Activated CD4-positive, alpha-beta memory T cell treated with anti-CD3 and anti-CD28 coated beads for 36 hours (primary cell): ENCODE data around the gene U2AF1L4. TPM values are rescaled to one million over a fixed set of nuclear protein-coding genes. Genes with fewer than 3 reads are reported as not detected.

Experiments used
- CTCF ChIA-PET: fragments of 350-600 bp; sonication (Branson Sonifier 250); formaldehyde crosslinking; loops from one replicate; lab custom pipeline; 2021; ENCODE audit warnings: antibody characterized with exemption, inconsistent platforms; lab: Charles Lee
- POLR2A ChIA-PET: fragments of 350-600 bp; sonication (Branson Sonifier 250); formaldehyde crosslinking; loops from one replicate; lab custom pipeline; 2021; ENCODE audit warnings: antibody characterized with exemption; lab: Charles Lee
- DNase-seq: peaks from one replicate; pipeline ENCODE4 v3.0.0-alpha.2; 2020
- H3K27ac Mint-ChIP-seq: one replicate; pipeline ENCODE4 v1.8.0; 2021; ENCODE audit warnings: mixed read lengths
- H3K27me3 Mint-ChIP-seq: one replicate; pipeline ENCODE4 v1.8.0; 2021; ENCODE audit warnings: mixed read lengths
- H3K36me3 Mint-ChIP-seq: one replicate; pipeline ENCODE4 v1.8.0; 2021; ENCODE audit warnings: mixed read lengths
- H3K4me1 Mint-ChIP-seq: one replicate; pipeline ENCODE4 v1.8.0; 2021; ENCODE audit warnings: low read depth, mixed read lengths
- H3K4me3 Mint-ChIP-seq: one replicate; pipeline ENCODE4 v1.8.0; 2021; ENCODE audit warnings: mild to moderate bottlenecking, mixed read lengths
- H3K9me3 Mint-ChIP-seq: one replicate; pipeline ENCODE4 v1.8.0; 2021; ENCODE audit warnings: mixed read lengths
- intact Hi-C: fragments of 100-400 bp; cut with micrococcal nuclease; formaldehyde crosslinking; loops from one replicate; pipeline ENCODE4 v1.15.1; 2023
- total RNA-seq, 2 experiments: library from RNA; stranded (reverse); gene quantifications; one replicate each; pipeline ENCODE4 v1.2.3, GENCODE V29; 2021

U2AF1L4 gene
- total RNA-seq, 2 experiments from 2014 or later = 34.6 to 37.8 TPM

- DNase-seq = peak; percentile 87
- POLR2A ChIA-PET = interaction anchor here (0.6 to 7.3 kb wide), 9 partner anchors 9 to 190 kb away, joined by 3 to 96 read pairs (median 9); partner anchors contain the start of genes IGFLR1, LIN37, NFKBID and PSENEN
Observed at GRCh38 chr19:35710784-35711723, 34.2 kb downstream of the U2AF1L4 start.

DNA sequence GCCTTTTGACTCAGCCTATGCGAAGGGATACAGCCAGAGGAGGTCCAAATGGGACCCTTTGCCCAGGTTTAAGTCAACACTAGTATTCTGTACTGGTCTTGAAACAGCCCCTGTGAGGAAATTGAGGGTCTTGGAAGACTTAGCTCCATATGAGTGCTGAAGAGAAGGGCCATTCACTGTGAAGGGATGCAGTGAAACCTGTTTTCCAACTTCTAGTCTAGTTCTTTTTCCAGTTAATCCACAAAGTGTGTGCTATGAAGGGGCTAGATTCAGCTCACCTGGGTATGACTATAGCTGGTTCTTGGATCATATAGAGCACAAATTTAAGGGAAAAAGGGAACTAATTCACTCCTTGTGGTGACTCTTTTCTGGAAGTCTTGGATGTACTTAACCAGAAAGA, 36.8 kb downstream of the U2AF1L4 start:
- DNase-seq = no peak
- Mint-ChIP-seq H3K27me3 (no peaks in the 10 kb centered on the region), H3K4me1 (peaks cover 42% of the 10 kb centered on the region), H3K27ac (peak overlapping the region; percentile 28), H3K36me3 (peaks cover 6% of the 10 kb centered on the region), H3K9me3 (no peaks in the 10 kb centered on the region), H3K4me3 (no peak overlapping the region)
- intact Hi-C loops = no loop called here
- ChIA-PET CTCF (interaction anchor here (3.5 kb wide), 1 partner anchor 14 kb away, joined by 16 read pairs; no protein-coding TSS in a partner anchor), POLR2A (no interaction called here)

More at GRCh38 chr19:35710784-35711723, 34.2 kb downstream of the U2AF1L4 start:
- H3K27me3 Mint-ChIP-seq = no peaks in the 10 kb centered on the region
- peak overlapping the region; percentile 99 for H3K27ac Mint-ChIP-seq
- intact Hi-C loops = loop anchor here (1.0 to 10.0 kb wide), 5 partner anchors 9 to 504 kb away; partner anchors contain the start of genes OVOL3, POLR2I, TBCB and ZNF146
- peak overlapping the region; percentile 54 for H3K4me3 Mint-ChIP-seq
- CTCF ChIA-PET = interaction anchor here (1.1 to 7.0 kb wide), 4 partner anchors 13 to 32 kb away, joined by 3 to 197 read pairs (median 10); partner anchors contain the start of genes IGFLR1 and ZBTB32
- no peaks in the 10 kb centered on the region for H3K9me3 Mint-ChIP-seq
- peaks cover 32% of the 10 kb centered on the region for H3K36me3 Mint-ChIP-seq
- peaks cover 49% of the 10 kb centered on the region for H3K4me1 Mint-ChIP-seq

DNA sequence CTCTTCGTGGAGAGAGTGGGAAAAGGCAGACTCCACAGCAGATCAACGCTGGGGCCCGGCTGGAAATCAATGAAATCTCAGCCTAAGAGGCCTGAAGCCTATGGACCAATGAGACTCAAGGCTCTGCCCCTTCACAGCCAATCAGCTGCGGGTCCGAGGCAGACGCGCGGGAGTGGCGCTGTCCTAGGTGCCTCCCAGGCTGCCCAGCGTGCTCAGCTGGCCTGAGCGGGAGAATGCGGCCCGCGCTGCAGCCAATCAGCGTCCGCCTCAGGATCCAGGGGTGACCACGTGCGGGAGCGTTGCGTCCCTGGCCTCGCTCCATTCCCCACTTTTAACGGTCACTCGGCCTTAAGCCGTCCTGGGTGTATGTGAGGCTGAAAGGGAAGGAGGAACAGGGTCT, 41.0 kb downstream of the U2AF1L4 start, which contains the start of gene ZBTB32:
Gene ZBTB32, plus strand, starts transcription at position 341 of the 400 bp plus-strand sequence. CDS start 10,069 bp downstream, outside the sequence.
- peak; percentile 40 for DNase-seq
- no peak within 1 kb of the TSS for H3K27ac Mint-ChIP-seq
- H3K4me3 Mint-ChIP-seq = no peak within 1 kb of the TSS
- intact Hi-C loops = no loop called here
- peaks cover 10% of the 10 kb centered on the region for H3K4me1 Mint-ChIP-seq
- peaks cover 2% of the 10 kb centered on the region for H3K36me3 Mint-ChIP-seq
- H3K9me3 Mint-ChIP-seq = no peaks in the 10 kb centered on the region
- ChIA-PET POLR2A (interaction anchor here (3.4 kb wide), 1 partner anchor 9 kb away, joined by 96 read pairs; no protein-coding TSS in a partner anchor), CTCF (interaction anchor here (1.2 to 16.2 kb wide), 3 partner anchors 9 to 36 kb away, joined by 3 to 197 read pairs (median 3); no protein-coding TSS in a partner anchor)
- no peaks in the 10 kb centered on the region for H3K27me3 Mint-ChIP-seq

DNA sequence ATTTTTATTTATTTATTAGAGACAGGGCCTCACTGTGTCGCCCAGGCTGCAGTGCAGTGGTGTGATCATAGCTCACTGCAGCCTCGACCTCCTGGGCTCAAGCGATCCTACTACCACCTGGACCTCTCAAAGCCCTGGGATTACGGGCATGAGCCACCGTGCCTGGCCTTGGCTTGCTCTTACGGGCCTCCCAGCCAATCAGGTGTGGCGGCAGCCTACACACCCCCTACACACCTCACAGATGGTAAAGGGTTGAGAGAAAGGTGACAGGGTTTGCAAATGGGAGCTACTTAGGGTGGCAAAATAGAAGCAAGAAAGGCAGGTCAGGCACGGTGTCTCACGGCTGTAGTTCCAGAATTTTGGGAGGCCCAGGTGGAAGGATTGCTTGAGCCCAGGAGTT, 41.9 kb downstream of the U2AF1L4 start:
- DNase-seq = no peak
- Mint-ChIP-seq H3K27me3 (no peaks in the 10 kb centered on the region), H3K4me1 (peaks cover 3% of the 10 kb centered on the region), H3K4me3 (no peak overlapping the region), H3K9me3 (no peaks in the 10 kb centered on the region), H3K36me3 (peaks cover 2% of the 10 kb centered on the region), H3K27ac (no peak overlapping the region)
- CTCF ChIA-PET = interaction anchor here (1.1 to 16.2 kb wide), 5 partner anchors 9 to 45 kb away, joined by 3 to 197 read pairs (median 6); partner anchors contain the start of gene LIN37
- intact Hi-C loops = no loop called here
- POLR2A ChIA-PET = interaction anchor here (3.4 kb wide), 1 partner anchor 10 kb away, joined by 96 read pairs; no protein-coding TSS in a partner anchor

- no peaks in the 10 kb centered on the region for H3K9me3 Mint-ChIP-seq
- ChIA-PET CTCF (interaction anchor here (0.9 to 16.2 kb wide), 9 partner anchors 8 to 229 kb away, joined by 3 to 197 read pairs (median 5); partner anchors contain the start of gene LIN37), POLR2A (interaction anchor here (0.6 to 3.4 kb wide), 11 partner anchors 11 to 228 kb away, joined by 3 to 96 read pairs (median 3); partner anchors contain the start of genes COX6B1, IGFLR1, KMT2B and LIN37)
Observed at GRCh38 chr19:35702223-35703012, 42.8 kb downstream of the U2AF1L4 start.

GRCh38 chr19:35696835-35697234, 48.4 kb downstream of the U2AF1L4 start:
- peak; percentile 61 for DNase-seq
- intact Hi-C loops = loop anchor here (2.0 kb wide), 1 partner anchor 44 kb away; no protein-coding TSS in a partner anchor
- POLR2A ChIA-PET = interaction anchor here (1.0 to 6.9 kb wide), 2 partner anchors 16 to 22 kb away, joined by 7 to 64 read pairs; no protein-coding TSS in a partner anchor
- peaks cover 14% of the 10 kb centered on the region for H3K4me1 Mint-ChIP-seq
- H3K27ac Mint-ChIP-seq = peak overlapping the region; percentile 23
- CTCF ChIA-PET = interaction anchor here (1.1 to 16.2 kb wide), 5 partner anchors 10 to 186 kb away, joined by 3 to 197 read pairs (median 5); partner anchors contain the start of gene LIN37
- H3K27me3 Mint-ChIP-seq = no peaks in the 10 kb centered on the region
- no peaks in the 10 kb centered on the region for H3K36me3 Mint-ChIP-seq
- H3K4me3 Mint-ChIP-seq = no peak overlapping the region
- H3K9me3 Mint-ChIP-seq = no peaks in the 10 kb centered on the region

More at GRCh38 chr19:35702223-35703012, 42.8 kb downstream of the U2AF1L4 start:
- Mint-ChIP-seq H3K27me3 (no peaks in the 10 kb centered on the region), H3K27ac (peak overlapping the region; percentile 94), H3K4me1 (peaks cover 3% of the 10 kb centered on the region), H3K4me3 (peak overlapping the region; percentile 93), H3K36me3 (peaks cover 2% of the 10 kb centered on the region)
- DNase-seq = peak; percentile 97
- intact Hi-C loops = loop anchor here (1.0 kb wide), 1 partner anchor 9 kb away; no protein-coding TSS in a partner anchor

- no peaks in the 10 kb centered on the region for H3K27me3 Mint-ChIP-seq
- ChIA-PET CTCF (interaction anchor here (1.1 to 16.2 kb wide), 5 partner anchors 17 to 187 kb away, joined by 4 to 197 read pairs (median 10); partner anchors contain the start of genes IGFLR1 and LIN37), POLR2A (interaction anchor here (1.0 to 6.9 kb wide), 3 partner anchors 17 to 81 kb away, joined by 4 to 64 read pairs (median 7); no protein-coding TSS in a partner anchor)
- no peaks in the 10 kb centered on the region for H3K36me3 Mint-ChIP-seq
- H3K9me3 Mint-ChIP-seq = no peaks in the 10 kb centered on the region
- H3K4me3 Mint-ChIP-seq = no peak overlapping the region
- peaks cover 14% of the 10 kb centered on the region for H3K4me1 Mint-ChIP-seq
- no peak overlapping the region for H3K27ac Mint-ChIP-seq
- DNase-seq = no peak
- intact Hi-C loops = loop anchor here (2.0 kb wide), 1 partner anchor 45 kb away; no protein-coding TSS in a partner anchor
Observed at GRCh38 chr19:35695895-35696422, 49.3 kb downstream of the U2AF1L4 start.

GRCh38 chr19:35693835-35694599, 51.2 kb downstream of the U2AF1L4 start:
- H3K9me3 Mint-ChIP-seq = no peaks in the 10 kb centered on the region
- no peak overlapping the region for H3K4me3 Mint-ChIP-seq
- no peaks in the 10 kb centered on the region for H3K27me3 Mint-ChIP-seq
- H3K4me1 Mint-ChIP-seq = peaks cover 14% of the 10 kb centered on the region
- intact Hi-C loops = loop anchor here (1.0 to 5.0 kb wide), 6 partner anchors 23 to 237 kb away; partner anchors contain the start of genes APLP1 and HSPB6
- peak overlapping the region; percentile 54 for H3K27ac Mint-ChIP-seq
- peak; percentile 94 for DNase-seq
- POLR2A ChIA-PET = interaction anchor here (0.6 to 6.9 kb wide), 2 partner anchors 19 to 24 kb away, joined by 3 to 64 read pairs; no protein-coding TSS in a partner anchor
- no peaks in the 10 kb centered on the region for H3K36me3 Mint-ChIP-seq
- CTCF ChIA-PET = interaction anchor here (0.7 to 16.2 kb wide), 20 partner anchors 8 to 264 kb away, joined by 3 to 197 read pairs (median 4); partner anchors contain the start of genes COX6B1, HSPB6, IGFLR1 and PSENEN

DNA sequence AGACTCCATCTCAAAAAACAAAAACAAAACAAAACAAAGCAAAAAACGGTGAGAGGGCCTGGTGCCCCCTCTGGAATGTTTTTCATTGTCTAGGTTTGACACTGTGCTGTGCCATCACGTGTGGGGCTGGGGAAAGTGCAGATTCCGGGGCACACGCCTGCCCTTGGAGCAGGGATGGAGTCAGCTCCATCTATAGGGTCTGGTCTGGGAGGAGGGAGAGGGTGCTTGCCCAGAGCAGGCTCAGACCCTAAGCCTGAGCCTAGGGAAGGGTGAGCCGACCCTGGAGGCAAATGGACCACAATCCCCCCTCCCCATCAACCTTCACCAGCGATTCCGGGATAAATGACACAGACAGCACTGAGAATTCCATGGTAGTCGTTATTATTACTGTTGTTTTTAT, 51.8 kb downstream of the U2AF1L4 start:
- Mint-ChIP-seq H3K36me3 (no peaks in the 10 kb centered on the region), H3K4me1 (peaks cover 14% of the 10 kb centered on the region), H3K4me3 (no peak overlapping the region), H3K27me3 (no peaks in the 10 kb centered on the region), H3K27ac (no peak overlapping the region), H3K9me3 (no peaks in the 10 kb centered on the region)
- intact Hi-C loops = loop anchor here (1.0 to 5.0 kb wide), 2 partner anchors 44 to 174 kb away; partner anchors contain the start of gene APLP1
- POLR2A ChIA-PET = interaction anchor here (1.2 kb wide), 1 partner anchor 20 kb away, joined by 3 read pairs; no protein-coding TSS in a partner anchor
- DNase-seq = no peak
- CTCF ChIA-PET = interaction anchor here (1.2 to 16.2 kb wide), 6 partner anchors 20 to 238 kb away, joined by 4 to 197 read pairs (median 6); partner anchors contain the start of gene COX6B1
